ENCODE data around the gene ZNF701. TPM values are rescaled to one million over a fixed set of nuclear protein-coding genes. Genes with fewer than 3 reads are reported as not detected.
"Not testable (repeated sequence)": the region's sequence is repeated elsewhere in the genome, so short reads cannot be mapped to it uniquely, and the experiment has no call there.

Gene ZNF701
- total and polyA plus RNA-seq, 2 of the 8 experiments (the other 6 are each of a cell fraction or from before 2014, with no cell fraction given) = 4.9 to 18.7 TPM

GRCh38 chr19:52558732-52559445, 11.2 kb upstream of the ZNF701 start:
- Histone ChIP-seq H3K4me2 (ENCODE audit: insufficient read depth in 1 of 2, low read depth in 2 of 2, low read length in 2 of 2) (peak overlapping the region in 1 of 2 experiments; percentile 45; a peak in 2 of 4 replicates), H2BK5ac (ENCODE audit: low read depth, low read length) (peak overlapping the region; percentile 88; the same call in 1 of the 2 replicates), H3K9me3 (ENCODE audit: insufficient read depth in 2 of 2, low read depth in 1 of 2, low read length in 1 of 2) (peaks cover 17 to 19% of the 10 kb centered on the region in 2 experiments), H2BK12ac (ENCODE audit: low read depth, low read length) (peak overlapping the region; percentile 53; the same call in 1 of the 2 replicates), H3K36me3 (ENCODE audit: control insufficient read depth in 2 of 4, insufficient read depth in 4 of 4, low read length in 3 of 4) (peaks cover 9 to 26% (median 19%) of the 10 kb centered on the region in 4 experiments; a peak in 6 of 8 replicates), H3K18ac (ENCODE audit: extremely low read depth, low read length) (peak overlapping the region; percentile 20; the same call in 1 of the 2 replicates), H3K9ac (replicated peaks in 1 of 4; ENCODE audit: extremely low read depth in 1 of 4, low read depth in 3 of 4, low read length in 3 of 4) (peak overlapping the region in 1 of 4 experiments; percentile 11; a peak in 1 of 7 replicates)
- H3K27me3 ChIP-seq (replicated peaks in 1 of 4; ENCODE audit: control insufficient read depth in 3 of 4, extremely low read depth in 1 of 4, insufficient read depth in 3 of 4, low read length in 3 of 4); H3K56ac ChIP-seq (replicated peaks; ENCODE audit: insufficient read length, low read depth, low read length); H2AFZ ChIP-seq (ENCODE audit: low read length); POLR2A ChIA-PET (ENCODE audit: partially characterized antibody); H2BK20ac ChIP-seq (ENCODE audit: low read length); H3K4me1 ChIP-seq (replicated peaks in 1 of 4; ENCODE audit: control insufficient read depth in 3 of 4, insufficient read depth in 4 of 4, low read length in 3 of 4); H3K27ac ChIP-seq (ENCODE audit: low read depth, low read length); H4K91ac ChIP-seq (replicated peaks; ENCODE audit: insufficient read length, low read length); H2BK15ac ChIP-seq (ENCODE audit: low read length); H3K23me2 ChIP-seq (ENCODE audit: low read depth, low read length); CTCF ChIA-PET (ENCODE audit: partially characterized antibody); H3K4me3 ChIP-seq (ENCODE audit: extremely low read depth in 1 of 4, insufficient read depth in 2 of 4, low read depth in 3 of 4, low read length in 4 of 4); H3K79me2 ChIP-seq (ENCODE audit: control insufficient read depth in 1 of 2, insufficient read depth in 2 of 2, low read length in 2 of 2); H3K4ac ChIP-seq (replicated peaks; ENCODE audit: insufficient read length, low read depth, low read length); H4K8ac ChIP-seq (ENCODE audit: extremely low read depth, insufficient read depth, low read length); H3K23ac ChIP-seq (ENCODE audit: insufficient read length); FAIRE-seq; H4K5ac ChIP-seq (ENCODE audit: insufficient read length, low read depth, low read length); H3K79me1 ChIP-seq (ENCODE audit: low read depth, low read length); H3K14ac ChIP-seq (ENCODE audit: insufficient read length); DNase-seq (ENCODE audit: low read depth in 1 of 2, low spot score in 2 of 2); H2BK120ac ChIP-seq (replicated peaks; ENCODE audit: low read depth, low read length); H2AK5ac ChIP-seq (ENCODE audit: low read depth, low read length); H4K20me1 ChIP-seq (replicated peaks in 1 of 2; ENCODE audit: control insufficient read depth in 1 of 2, insufficient read depth in 2 of 2, low read length in 2 of 2): not testable (repeated sequence)
- 66% methylated on average over 5 of the region's 5 CpGs; no CpG with 5 or more reads in 1 of the 2 experiments for WGBS, 2 experiments (ENCODE audit: extremely low coverage in 1 of 2, insufficient coverage in 1 of 2, insufficient read length in 1 of 2, insufficient replicate concordance in 2 of 2, low coverage in 1 of 2, low lambda C conversion rate in 2 of 2, missing lambda C conversion rate in 1 of 2)
- TF ChIP-seq, protein P1, sequence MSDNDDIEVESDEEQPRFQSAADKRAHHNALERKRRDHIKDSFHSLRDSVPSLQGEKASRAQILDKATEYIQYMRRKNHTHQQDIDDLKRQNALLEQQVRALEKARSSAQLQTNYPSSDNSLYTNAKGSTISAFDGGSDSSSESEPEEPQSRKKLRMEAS (IDR thresholded peaks at IDR 0.05) = peak; percentile 56; the same call in 1 of the 2 replicates
- TF ChIP-seq POLR2A (IDR thresholded peaks at IDR 0.05; ENCODE audit: control extremely low read depth in 1 of 2, low read depth in 2 of 2, low read length in 2 of 2) = 0 out of 3 replicates have a peak, but pooled peaks of 1 of the 2 experiments have one; percentile 26
